Activated naive CD8-positive, alpha-beta T cell (primary cell): ENCODE results near the gene TJP2.

Experiments
- H3K27ac Mint-ChIP-seq: one replicate; pipeline ENCODE4 v1.8.0; 2021; ENCODE audit warnings: mixed read lengths
- H3K27me3 Mint-ChIP-seq: one replicate; pipeline ENCODE4 v1.8.0; 2021; ENCODE audit warnings: mixed read lengths
- H3K36me3 Mint-ChIP-seq: one replicate; pipeline ENCODE4 v1.8.0; 2021; ENCODE audit warnings: mixed read lengths
- H3K4me1 Mint-ChIP-seq: one replicate; pipeline ENCODE4 v1.8.0; 2021; ENCODE audit warnings: low read depth, mixed read lengths
- H3K4me3 Mint-ChIP-seq: one replicate; pipeline ENCODE4 v1.8.0; 2021; ENCODE audit warnings: mild to moderate bottlenecking, mixed read lengths
- H3K9me3 Mint-ChIP-seq: one replicate; pipeline ENCODE4 v1.8.0; 2021; ENCODE audit warnings: low read depth, mixed read lengths

Gene TJP2

GRCh38 chr9:69323861-69324260 lies 149.8 kb downstream of the TJP2 start:
- Mint-ChIP-seq H3K27ac (no peak overlapping the region), H3K4me3 (no peak overlapping the region), H3K4me1 (peaks cover 4% of the 10 kb centered on the region), H3K27me3 (peaks cover 28% of the 10 kb centered on the region), H3K9me3 (no peaks in the 10 kb centered on the region), H3K36me3 (no peaks in the 10 kb centered on the region)
